ENCODE results near the gene CEP112.

DNA sequence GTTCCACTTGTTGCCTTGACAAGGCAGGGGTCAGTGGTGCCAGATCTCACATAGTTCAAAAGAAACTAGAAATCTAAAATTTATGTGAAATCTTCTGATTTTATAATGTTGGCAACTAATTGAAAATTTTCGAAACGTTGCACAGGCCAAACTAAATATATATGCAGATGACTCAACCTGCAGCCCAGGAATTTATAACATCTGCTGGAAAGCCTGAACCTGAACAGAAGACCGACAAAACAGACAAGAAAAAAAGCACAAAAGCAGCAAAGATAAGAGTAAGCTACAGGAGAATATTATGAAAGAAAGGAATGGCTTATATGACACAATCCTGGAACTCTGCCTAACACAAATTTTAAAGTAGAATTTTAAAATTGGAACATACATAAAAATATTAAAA, 207.6 kb downstream of the CEP112 start:
- TF ChIP-seq, protein P1, sequence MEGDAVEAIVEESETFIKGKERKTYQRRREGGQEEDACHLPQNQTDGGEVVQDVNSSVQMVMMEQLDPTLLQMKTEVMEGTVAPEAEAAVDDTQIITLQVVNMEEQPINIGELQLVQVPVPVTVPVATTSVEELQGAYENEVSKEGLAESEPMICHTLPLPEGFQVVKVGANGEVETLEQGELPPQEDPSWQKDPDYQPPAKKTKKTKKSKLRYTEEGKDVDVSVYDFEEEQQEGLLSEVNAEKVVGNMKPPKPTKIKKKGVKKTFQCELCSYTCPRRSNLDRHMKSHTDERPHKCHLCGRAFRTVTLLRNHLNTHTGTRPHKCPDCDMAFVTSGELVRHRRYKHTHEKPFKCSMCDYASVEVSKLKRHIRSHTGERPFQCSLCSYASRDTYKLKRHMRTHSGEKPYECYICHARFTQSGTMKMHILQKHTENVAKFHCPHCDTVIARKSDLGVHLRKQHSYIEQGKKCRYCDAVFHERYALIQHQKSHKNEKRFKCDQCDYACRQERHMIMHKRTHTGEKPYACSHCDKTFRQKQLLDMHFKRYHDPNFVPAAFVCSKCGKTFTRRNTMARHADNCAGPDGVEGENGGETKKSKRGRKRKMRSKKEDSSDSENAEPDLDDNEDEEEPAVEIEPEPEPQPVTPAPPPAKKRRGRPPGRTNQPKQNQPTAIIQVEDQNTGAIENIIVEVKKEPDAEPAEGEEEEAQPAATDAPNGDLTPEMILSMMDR (IDR thresholded peaks at IDR 0.05) = no peak
- no peak for TF ChIP-seq ZFX (IDR thresholded peaks at IDR 0.05; ENCODE audit: borderline replicate concordance)
